Activated CD8-positive, alpha-beta T cell treated with anti-CD3 and anti-CD28 coated beads for 36 hours (primary cell): ENCODE results near the gene CSPG4. TPM values are rescaled to one million over a fixed set of nuclear protein-coding genes. Genes with fewer than 3 reads are reported as not detected.

Source experiments
- ATAC-seq: fragments of 200-7000 bp; cut with Tn5 transposase; one replicate; pipeline ENCODE4 v1.10.0; 2021; ENCODE audit warnings: mild to moderate bottlenecking, moderate library complexity
- CTCF ChIA-PET: fragments of 350-600 bp; sonication (Branson Sonifier 250); formaldehyde crosslinking; loops from one replicate; lab custom pipeline; 2021; ENCODE audit warnings: antibody characterized with exemption; lab: Charles Lee
- POLR2A ChIA-PET: fragments of 350-600 bp; sonication (Branson Sonifier 250); formaldehyde crosslinking; loops from one replicate; lab custom pipeline; 2021; ENCODE audit warnings: antibody characterized with exemption; lab: Charles Lee
- DNase-seq: peaks from one replicate; pipeline ENCODE4 v3.0.0-alpha.2; 2020
- H3K27ac Mint-ChIP-seq: one replicate; pipeline ENCODE4 v1.8.0; 2021; ENCODE audit warnings: mild to moderate bottlenecking, mixed read lengths
- H3K27me3 Mint-ChIP-seq: one replicate; pipeline ENCODE4 v1.8.0; 2021; ENCODE audit warnings: mixed read lengths
- H3K36me3 Mint-ChIP-seq: one replicate; pipeline ENCODE4 v1.8.0; 2021; ENCODE audit warnings: low read depth, mixed read lengths
- H3K4me1 Mint-ChIP-seq: one replicate; pipeline ENCODE4 v1.8.0; 2021; ENCODE audit warnings: low read depth, mixed read lengths
- H3K4me3 Mint-ChIP-seq: one replicate; pipeline ENCODE4 v1.8.0; 2021; ENCODE audit warnings: mild to moderate bottlenecking, moderate library complexity, mixed read lengths
- H3K9me3 Mint-ChIP-seq: one replicate; pipeline ENCODE4 v1.8.0; 2021; ENCODE audit warnings: mixed read lengths
- CTCF ChIP-seq: fragments of 200-600 bp; IDR thresholded peaks from one replicate; pipeline ENCODE4 v1.8.0; 2022; ENCODE audit warnings: antibody characterized with exemption, mild to moderate bottlenecking
- intact Hi-C: fragments of 100-400 bp; cut with micrococcal nuclease; formaldehyde crosslinking; loops from one replicate; pipeline ENCODE4 v1.10.0; 2022
- total RNA-seq, 2 experiments: library from RNA; stranded (reverse); gene quantifications; one replicate each; pipeline ENCODE4 v1.2.3, GENCODE V29; 2021

The CSPG4 gene
- total RNA-seq, 2 experiments from 2014 or later = not detected

DNA sequence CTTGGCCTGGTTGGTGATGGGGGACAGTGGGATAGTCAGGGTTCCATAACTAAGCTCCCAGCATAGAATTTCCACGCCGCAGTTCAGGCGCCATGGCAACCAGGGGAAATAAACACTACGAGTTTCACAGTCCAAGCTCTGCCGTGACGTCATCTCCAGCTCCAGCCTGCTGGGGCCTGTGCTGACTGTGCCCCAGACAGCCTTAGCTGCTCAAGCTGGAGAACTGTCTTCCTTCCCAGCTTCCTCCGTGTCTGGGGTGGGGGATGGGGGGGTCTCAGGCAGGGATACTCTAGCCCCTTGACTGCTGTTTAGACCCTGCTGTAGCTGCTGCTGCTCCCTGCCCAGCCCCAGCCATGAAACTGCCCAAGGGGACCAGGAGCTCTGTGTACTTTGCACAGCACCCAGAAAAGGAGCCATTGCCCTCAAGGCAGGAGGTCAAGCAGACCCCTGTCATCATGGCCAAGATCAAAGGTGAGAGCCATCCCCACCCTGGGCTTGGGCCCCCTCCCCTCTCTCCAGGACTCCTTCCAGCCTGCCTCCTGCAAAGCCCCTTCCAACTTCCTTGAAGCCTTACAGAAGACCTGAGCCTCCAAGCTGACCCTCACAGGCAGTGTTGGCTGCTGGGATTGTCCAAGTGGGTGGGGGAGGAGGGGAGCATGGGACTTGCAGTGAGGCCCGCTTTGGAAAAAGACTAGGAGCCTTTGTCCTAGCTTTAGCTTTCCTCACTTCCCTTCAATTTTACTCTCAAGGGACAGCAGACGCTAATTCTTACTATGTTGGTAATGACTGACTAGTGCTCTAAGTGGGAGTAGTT is 11.4 kb upstream of the CSPG4 start:
- no peaks in the 10 kb centered on the region for H3K9me3 Mint-ChIP-seq
- H3K4me1 Mint-ChIP-seq = peaks cover 8% of the 10 kb centered on the region
- H3K36me3 Mint-ChIP-seq = no peaks in the 10 kb centered on the region
- POLR2A ChIA-PET = interaction anchor here (0.6 to 0.7 kb wide), 2 partner anchors 278 to 763 kb away, joined by 3 read pairs; no protein-coding TSS in a partner anchor
- peak; percentile 63 for DNase-seq
- intact Hi-C loops = no loop called here
- no peak overlapping the region for H3K4me3 Mint-ChIP-seq
- H3K27ac Mint-ChIP-seq = no peak overlapping the region
- H3K27me3 Mint-ChIP-seq = peaks cover 20% of the 10 kb centered on the region
- peak; percentile 26 for ATAC-seq
- TF ChIP-seq CTCF = no peak
- CTCF ChIA-PET = interaction anchor here (0.7 to 3.3 kb wide), 4 partner anchors 9 to 78 kb away, joined by 3 to 19 read pairs (median 6); no protein-coding TSS in a partner anchor

DNA sequence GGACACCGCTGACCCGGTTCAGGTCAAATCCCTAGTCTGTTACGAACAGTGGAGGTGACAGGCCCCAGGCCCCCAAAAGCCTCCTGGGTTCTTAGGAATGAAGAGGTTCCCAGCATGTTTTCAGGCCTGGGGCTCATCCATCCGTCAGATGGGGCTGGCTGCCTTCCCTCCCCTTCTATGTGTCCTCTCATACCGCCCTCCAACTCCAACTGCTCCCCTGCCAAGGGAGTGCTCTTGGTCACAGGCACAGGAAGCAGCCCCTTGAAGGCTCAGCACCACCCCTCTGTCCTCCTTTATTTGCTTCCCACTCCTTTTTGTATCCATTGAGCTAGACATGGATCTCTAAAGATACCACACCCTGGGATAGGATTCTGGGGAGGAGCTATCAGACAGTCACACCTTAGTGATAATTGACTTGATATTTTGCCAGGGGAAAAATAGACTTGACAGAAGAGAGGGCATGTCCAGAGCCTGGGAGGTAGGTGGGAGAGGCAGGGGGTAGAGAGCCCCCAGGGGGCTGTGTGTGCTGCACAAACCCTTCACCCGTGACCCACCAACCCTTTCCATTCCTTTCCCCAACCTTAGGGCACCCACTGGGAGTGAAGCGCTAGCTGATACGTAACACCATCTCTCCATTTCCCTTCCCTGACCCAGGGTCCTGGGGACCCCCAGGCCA is 10.7 kb upstream of the CSPG4 start:
- no peak for ATAC-seq

GRCh38 chr15:75721923-75722870 is 9.5 kb upstream of the CSPG4 start:
- Mint-ChIP-seq H3K9me3 (no peaks in the 10 kb centered on the region), H3K36me3 (no peaks in the 10 kb centered on the region), H3K4me3 (no peak overlapping the region), H3K27me3 (peaks cover 16% of the 10 kb centered on the region), H3K4me1 (peaks cover 8% of the 10 kb centered on the region), H3K27ac (no peak overlapping the region)
- no peak for TF ChIP-seq CTCF
- intact Hi-C loops = no loop called here
- ATAC-seq (no peak), DNase-seq (no peak)
- POLR2A ChIA-PET = interaction anchor here (1.4 kb wide), 1 partner anchor 80 kb away, joined by 4 read pairs; no protein-coding TSS in a partner anchor
- CTCF ChIA-PET = no interaction called here

More for the DNA sequence above, 10.7 kb upstream of the CSPG4 start:
- Mint-ChIP-seq H3K4me3 (no peak overlapping the region), H3K4me1 (peaks cover 8% of the 10 kb centered on the region), H3K36me3 (no peaks in the 10 kb centered on the region), H3K27ac (no peak overlapping the region), H3K27me3 (peaks cover 20% of the 10 kb centered on the region), H3K9me3 (no peaks in the 10 kb centered on the region)
- DNase-seq = no peak
- POLR2A ChIA-PET = interaction anchor here (0.6 kb wide), 1 partner anchor 763 kb away, joined by 3 read pairs; no protein-coding TSS in a partner anchor
- no peak for TF ChIP-seq CTCF
- CTCF ChIA-PET = interaction anchor here (0.7 to 3.3 kb wide), 4 partner anchors 9 to 79 kb away, joined by 3 to 19 read pairs (median 6); no protein-coding TSS in a partner anchor
- intact Hi-C loops = no loop called here

- ChIA-PET CTCF (interaction anchor here (2.1 kb wide), 1 partner anchor 80 kb away, joined by 5 read pairs; no protein-coding TSS in a partner anchor), POLR2A (interaction anchor here (1.4 kb wide), 1 partner anchor 80 kb away, joined by 4 read pairs; no protein-coding TSS in a partner anchor)
- no peak for ATAC-seq
- no peak for DNase-seq
- intact Hi-C loops = no loop called here
- Mint-ChIP-seq H3K36me3 (no peaks in the 10 kb centered on the region), H3K4me1 (peaks cover 8% of the 10 kb centered on the region), H3K9me3 (no peaks in the 10 kb centered on the region), H3K27ac (no peak overlapping the region), H3K27me3 (peaks cover 16% of the 10 kb centered on the region), H3K4me3 (no peak overlapping the region)
- TF ChIP-seq CTCF = no peak
Measured at GRCh38 chr15:75721480-75721922, 8.9 kb upstream of the CSPG4 start.
